Epidermal melanocyte (primary cell): ENCODE data around the gene JAK3.
"Not testable (repeated sequence)": the region's sequence is repeated elsewhere in the genome, so short reads cannot be mapped to it uniquely, and the experiment has no call there.

Experiments used
- DNase-seq: peaks from one replicate; pipeline ENCODE4 v3.0.0; 2011; ENCODE audit warnings: low spot score; ENCODE audit not compliant: insufficient read length

Gene JAK3

DNA sequence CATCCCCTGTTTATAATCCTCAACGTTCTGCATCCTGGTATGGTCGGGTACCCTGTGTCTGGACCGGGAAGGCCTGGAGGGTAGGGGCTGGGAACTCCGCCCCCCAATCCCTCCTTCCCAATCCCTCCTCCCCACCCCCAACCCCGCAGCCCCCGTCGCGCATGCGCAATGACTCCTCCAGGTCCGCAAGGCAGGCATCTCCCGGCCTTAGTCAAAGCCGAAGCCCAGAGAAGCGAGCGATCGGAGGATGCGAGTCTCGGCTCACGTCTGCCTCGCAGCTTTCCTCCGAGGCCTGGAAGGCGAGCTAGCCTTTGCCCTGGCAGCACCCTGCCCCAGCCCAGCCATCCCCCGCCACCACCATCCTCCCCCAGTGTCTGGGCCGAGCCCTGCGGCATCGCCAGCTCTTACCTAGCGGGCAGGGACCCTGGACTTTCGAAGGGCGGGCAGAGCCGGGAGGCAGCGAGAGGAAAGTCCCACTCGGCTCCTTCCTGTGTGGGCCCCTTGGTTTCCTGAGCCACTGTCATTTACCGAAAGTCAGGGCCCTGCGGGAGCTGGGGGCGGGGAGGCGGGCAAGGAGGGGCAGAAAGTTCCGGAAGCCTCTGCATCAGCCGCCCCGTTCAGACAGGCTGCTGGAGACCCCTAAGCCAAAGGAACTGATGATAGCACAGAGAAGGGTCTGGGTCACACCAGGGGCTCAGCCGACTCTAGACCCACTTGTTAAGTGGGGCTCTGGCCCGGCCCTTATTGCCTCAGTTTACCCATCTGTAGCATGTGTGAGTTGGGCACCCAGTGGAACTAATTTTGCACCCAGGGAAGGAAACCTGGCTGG, at the start of gene JAK3:
TSS of gene JAK3 (minus strand) at position 445 of the 829 bp plus-strand sequence. CDS start 3,565 bp downstream, outside the sequence.
- DNase-seq: peak; percentile 74

DNA sequence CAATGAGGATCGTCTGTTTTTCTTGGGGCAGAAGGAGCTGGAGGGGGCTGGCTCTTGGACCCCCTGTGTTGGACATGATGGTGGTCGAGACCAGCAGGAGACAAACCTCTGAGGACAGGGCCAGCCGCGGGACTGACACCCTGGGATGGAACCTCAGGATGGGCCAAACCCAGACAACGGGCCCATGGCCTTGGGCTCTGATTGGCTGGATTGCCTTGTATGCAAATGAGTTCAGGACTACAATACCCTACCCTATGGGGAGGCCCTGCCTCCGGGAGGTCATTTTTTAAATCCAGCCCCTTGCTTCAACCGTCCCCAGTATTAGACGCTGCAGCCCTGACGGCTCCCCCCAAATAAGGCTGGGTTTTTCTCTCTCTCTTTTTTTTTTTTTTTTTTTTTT, 46.0 kb upstream of the JAK3 start:
- no peak for DNase-seq

- DNase-seq: peak; percentile 68
Measured at GRCh38 chr19:17889609-17890214, 41.9 kb upstream of the JAK3 start.

- DNase-seq: no peak
Measured at GRCh38 chr19:17888260-17888659, 40.5 kb upstream of the JAK3 start.

GRCh38 chr19:17887221-17887620, 39.4 kb upstream of the JAK3 start:
- not testable (repeated sequence) for DNase-seq

DNA sequence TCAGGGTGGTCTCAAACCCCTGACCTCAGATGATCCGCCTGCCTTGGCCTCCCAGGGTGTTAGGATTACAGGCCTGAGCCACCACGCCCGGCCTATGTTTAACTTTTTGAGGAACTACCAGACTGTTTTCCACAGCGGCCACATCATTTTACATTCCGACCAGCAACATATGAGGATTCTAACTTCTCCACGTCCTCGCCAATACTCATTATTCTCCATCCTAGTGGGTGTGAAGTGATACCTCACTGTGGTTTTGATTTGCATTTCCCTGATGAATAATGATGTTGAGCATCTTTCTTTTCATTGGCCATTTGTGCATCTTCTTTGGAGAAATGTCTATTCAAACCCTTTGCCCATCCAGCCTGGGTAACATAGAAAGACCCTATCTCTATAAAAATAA, 38.7 kb upstream of the JAK3 start:
- DNase-seq: no peak

- no peak for DNase-seq
Measured at GRCh38 chr19:17883627-17884410, 36.0 kb upstream of the JAK3 start.

- no peak for DNase-seq
Measured at GRCh38 chr19:17881701-17882100, 33.9 kb upstream of the JAK3 start.

GRCh38 chr19:17879466-17879865, 31.7 kb upstream of the JAK3 start:
- no peak for DNase-seq

- DNase-seq: no peak
Measured at GRCh38 chr19:17877696-17878095, 29.9 kb upstream of the JAK3 start.

GRCh38 chr19:17874758-17875135, 27.0 kb upstream of the JAK3 start:
- no peak for DNase-seq

- no peak for DNase-seq
Measured at GRCh38 chr19:17873786-17874757, 26.3 kb upstream of the JAK3 start.

GRCh38 chr19:17872251-17873001, 24.6 kb upstream of the JAK3 start:
- DNase-seq: no peak

- no peak for DNase-seq
Measured at GRCh38 chr19:17871878-17872250, 24.1 kb upstream of the JAK3 start, which contains the start of gene SLC5A5. SLC5A5 (plus strand) TSS chr19:17871945; CDS start chr19:17872320, 375 bp downstream.

GRCh38 chr19:17871032-17871877, 23.5 kb upstream of the JAK3 start:
- no peak for DNase-seq

GRCh38 chr19:17869114-17869608, 21.4 kb upstream of the JAK3 start:
- DNase-seq: no peak

DNA sequence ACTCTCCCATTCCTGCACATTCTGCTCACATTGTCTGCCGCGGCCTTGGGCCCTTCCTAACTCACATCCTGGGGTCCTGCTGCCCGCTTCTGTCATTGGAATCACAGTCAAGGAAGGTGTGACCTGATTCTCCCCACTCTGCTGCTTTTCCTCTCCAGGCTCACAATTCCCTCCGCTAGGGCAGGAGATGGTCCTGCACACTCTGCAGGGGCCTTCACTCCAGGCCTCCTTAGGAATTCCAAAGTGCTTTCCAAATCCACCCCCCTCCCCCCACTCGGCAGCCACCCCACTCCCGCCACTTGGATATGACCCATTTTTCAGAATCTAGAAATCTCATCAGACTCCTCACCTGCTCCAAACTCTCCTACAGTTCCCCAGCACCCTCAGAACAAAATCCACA, 20.9 kb upstream of the JAK3 start:
- DNase-seq: no peak

- DNase-seq: no peak
Measured at GRCh38 chr19:17866964-17867486, 19.2 kb upstream of the JAK3 start.
